ENCODE measurements around the gene IDUA. TPM values are rescaled to one million over a fixed set of nuclear protein-coding genes. Genes with fewer than 3 reads are reported as not detected.
A peak's percentile ranks its signal among the peaks of the same experiment; 100 is the strongest.

The IDUA gene
- total RNA-seq, 1 donor from 2014 or later, result 37.2 TPM

DNA sequence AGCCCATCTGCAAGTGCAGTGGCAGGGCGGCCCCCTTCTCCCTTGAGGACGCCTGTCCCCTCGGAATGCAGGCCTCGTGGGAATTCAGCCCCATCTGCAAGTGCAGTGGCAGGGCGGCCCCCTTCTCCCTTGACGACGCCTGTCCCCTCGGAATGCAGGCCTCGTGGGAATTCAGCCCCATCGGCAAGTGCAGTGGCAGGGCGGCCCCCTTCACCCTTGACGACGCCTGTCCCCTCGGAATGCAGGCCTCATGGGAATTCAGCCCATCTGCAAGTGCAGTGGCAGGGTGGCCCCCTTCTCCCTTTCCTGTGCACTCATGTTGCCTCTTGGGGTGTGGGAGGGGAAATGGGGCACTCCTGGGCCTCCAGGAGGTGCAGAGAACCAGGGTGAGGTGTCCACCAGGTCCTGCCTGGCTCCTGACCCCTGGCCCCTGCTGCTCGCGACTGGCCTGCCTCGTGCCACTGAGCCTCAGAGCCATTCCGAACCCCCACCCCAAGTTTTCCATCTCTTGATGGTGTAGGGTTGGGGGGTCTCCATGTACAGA lies 13.1 kb downstream of the IDUA start:
- no peak overlapping the region for H3K27ac Mint-ChIP-seq
- no peaks in the 10 kb centered on the region for H3K9me3 Mint-ChIP-seq
- no peaks in the 10 kb centered on the region for H3K4me1 Mint-ChIP-seq (ENCODE audit: unreplicated experiment)
- no peaks in the 10 kb centered on the region for H3K36me3 Mint-ChIP-seq
- H3K27me3 Mint-ChIP-seq, result peaks cover 60% of the 10 kb centered on the region
- TF ChIP-seq, protein P1, sequence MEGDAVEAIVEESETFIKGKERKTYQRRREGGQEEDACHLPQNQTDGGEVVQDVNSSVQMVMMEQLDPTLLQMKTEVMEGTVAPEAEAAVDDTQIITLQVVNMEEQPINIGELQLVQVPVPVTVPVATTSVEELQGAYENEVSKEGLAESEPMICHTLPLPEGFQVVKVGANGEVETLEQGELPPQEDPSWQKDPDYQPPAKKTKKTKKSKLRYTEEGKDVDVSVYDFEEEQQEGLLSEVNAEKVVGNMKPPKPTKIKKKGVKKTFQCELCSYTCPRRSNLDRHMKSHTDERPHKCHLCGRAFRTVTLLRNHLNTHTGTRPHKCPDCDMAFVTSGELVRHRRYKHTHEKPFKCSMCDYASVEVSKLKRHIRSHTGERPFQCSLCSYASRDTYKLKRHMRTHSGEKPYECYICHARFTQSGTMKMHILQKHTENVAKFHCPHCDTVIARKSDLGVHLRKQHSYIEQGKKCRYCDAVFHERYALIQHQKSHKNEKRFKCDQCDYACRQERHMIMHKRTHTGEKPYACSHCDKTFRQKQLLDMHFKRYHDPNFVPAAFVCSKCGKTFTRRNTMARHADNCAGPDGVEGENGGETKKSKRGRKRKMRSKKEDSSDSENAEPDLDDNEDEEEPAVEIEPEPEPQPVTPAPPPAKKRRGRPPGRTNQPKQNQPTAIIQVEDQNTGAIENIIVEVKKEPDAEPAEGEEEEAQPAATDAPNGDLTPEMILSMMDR (conservative IDR thresholded peaks at IDR 0.05), result no peak
- no peak overlapping the region for H3K4me3 Mint-ChIP-seq
- DNase-seq (ENCODE audit: extremely low spot score, unreplicated experiment), result no peak

DNA sequence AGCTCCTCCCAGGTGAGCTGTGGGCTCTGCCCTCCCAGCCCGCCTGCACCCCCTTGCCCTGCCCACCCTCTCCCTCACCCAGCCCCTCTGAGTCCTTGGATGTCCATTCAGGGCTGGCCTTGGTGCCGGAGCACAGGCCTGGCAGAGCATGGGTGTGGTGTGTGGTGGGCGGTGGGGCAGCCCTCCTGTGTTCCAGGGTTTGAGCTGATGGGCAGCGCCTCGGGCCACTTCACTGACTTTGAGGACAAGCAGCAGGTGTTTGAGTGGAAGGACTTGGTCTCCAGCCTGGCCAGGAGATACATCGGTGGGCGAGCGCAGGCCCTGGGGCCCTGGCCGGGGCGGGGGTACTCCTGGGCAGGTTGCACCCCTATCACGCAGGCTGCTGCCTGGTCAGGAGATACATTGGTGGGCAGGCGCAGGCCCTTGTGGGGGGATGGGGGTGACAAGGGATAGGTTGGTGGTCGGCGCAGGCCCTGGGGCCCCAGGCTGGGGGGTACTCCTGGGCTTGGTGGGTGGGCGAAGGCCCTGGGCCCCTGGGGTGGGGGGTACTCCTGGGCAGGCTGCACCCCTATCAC lies 13.9 kb downstream of the IDUA start:
- peaks cover 61% of the 10 kb centered on the region for H3K27me3 Mint-ChIP-seq
- TF ChIP-seq, protein P1 (conservative IDR thresholded peaks at IDR 0.05), result no peak
- H3K4me3 Mint-ChIP-seq, result no peak overlapping the region
- no peaks in the 10 kb centered on the region for H3K9me3 Mint-ChIP-seq
- no peak overlapping the region for H3K27ac Mint-ChIP-seq
- H3K4me1 Mint-ChIP-seq (ENCODE audit: unreplicated experiment), result no peaks in the 10 kb centered on the region
- no peak for DNase-seq (ENCODE audit: extremely low spot score, unreplicated experiment)
- H3K36me3 Mint-ChIP-seq, result no peaks in the 10 kb centered on the region

DNA sequence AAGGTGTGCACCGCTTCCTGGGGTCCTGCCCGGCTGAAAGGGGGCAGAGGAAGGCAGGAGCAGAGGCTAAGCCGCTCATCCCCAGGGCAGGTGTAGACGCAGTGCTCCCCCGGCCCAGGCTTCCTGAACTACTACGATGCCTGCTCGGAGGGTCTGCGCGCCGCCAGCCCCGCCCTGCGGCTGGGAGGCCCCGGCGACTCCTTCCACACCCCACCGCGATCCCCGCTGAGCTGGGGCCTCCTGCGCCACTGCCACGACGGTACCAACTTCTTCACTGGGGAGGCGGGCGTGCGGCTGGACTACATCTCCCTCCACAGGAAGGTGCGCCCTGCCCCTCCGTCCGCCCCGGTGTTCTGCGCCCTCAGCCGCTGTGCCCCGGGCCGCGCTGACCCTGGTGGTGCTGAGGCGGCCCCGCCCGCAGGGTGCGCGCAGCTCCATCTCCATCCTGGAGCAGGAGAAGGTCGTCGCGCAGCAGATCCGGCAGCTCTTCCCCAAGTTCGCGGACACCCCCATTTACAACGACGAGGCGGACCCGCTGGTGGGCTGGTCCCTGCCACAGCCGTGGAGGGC lies 14.8 kb downstream of the IDUA start:
- H3K4me1 Mint-ChIP-seq (ENCODE audit: unreplicated experiment), result no peaks in the 10 kb centered on the region
- H3K4me3 Mint-ChIP-seq, result no peak overlapping the region
- H3K27me3 Mint-ChIP-seq, result peaks cover 65% of the 10 kb centered on the region

DNA sequence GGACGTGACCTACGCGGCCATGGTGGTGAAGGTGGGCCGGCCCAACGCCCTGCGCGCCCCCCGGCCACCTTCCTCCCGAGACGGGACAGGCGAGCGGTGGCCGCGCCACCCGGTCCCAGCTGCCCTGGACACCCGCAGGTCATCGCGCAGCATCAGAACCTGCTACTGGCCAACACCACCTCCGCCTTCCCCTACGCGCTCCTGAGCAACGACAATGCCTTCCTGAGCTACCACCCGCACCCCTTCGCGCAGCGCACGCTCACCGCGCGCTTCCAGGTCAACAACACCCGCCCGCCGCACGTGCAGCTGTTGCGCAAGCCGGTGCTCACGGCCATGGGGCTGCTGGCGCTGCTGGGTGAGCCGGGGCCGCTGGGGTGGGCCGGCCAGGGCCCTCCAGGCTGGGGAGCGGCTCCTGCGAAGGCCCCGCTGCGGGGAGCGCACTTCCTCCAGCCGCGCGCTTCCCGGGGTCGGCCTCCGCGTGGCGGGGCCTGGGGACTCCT lies 15.3 kb downstream of the IDUA start:
- H3K27me3 Mint-ChIP-seq, result peaks cover 66% of the 10 kb centered on the region
- no peaks in the 10 kb centered on the region for H3K4me1 Mint-ChIP-seq (ENCODE audit: unreplicated experiment)
- DNase-seq (ENCODE audit: extremely low spot score, unreplicated experiment), result no peak
- peak overlapping the region; percentile 62 for H3K4me3 Mint-ChIP-seq
- H3K27ac Mint-ChIP-seq, result no peak overlapping the region
- H3K36me3 Mint-ChIP-seq, result no peaks in the 10 kb centered on the region
- TF ChIP-seq, protein P1 (conservative IDR thresholded peaks at IDR 0.05), result no peak
- peaks cover 5% of the 10 kb centered on the region for H3K9me3 Mint-ChIP-seq

More for the DNA sequence above, 14.8 kb downstream of the IDUA start:
- DNase-seq (ENCODE audit: extremely low spot score, unreplicated experiment), result no peak
- TF ChIP-seq, protein P1 (conservative IDR thresholded peaks at IDR 0.05), result no peak
- Mint-ChIP-seq H3K27ac (no peak overlapping the region), H3K36me3 (no peaks in the 10 kb centered on the region), H3K9me3 (no peaks in the 10 kb centered on the region)

DNA sequence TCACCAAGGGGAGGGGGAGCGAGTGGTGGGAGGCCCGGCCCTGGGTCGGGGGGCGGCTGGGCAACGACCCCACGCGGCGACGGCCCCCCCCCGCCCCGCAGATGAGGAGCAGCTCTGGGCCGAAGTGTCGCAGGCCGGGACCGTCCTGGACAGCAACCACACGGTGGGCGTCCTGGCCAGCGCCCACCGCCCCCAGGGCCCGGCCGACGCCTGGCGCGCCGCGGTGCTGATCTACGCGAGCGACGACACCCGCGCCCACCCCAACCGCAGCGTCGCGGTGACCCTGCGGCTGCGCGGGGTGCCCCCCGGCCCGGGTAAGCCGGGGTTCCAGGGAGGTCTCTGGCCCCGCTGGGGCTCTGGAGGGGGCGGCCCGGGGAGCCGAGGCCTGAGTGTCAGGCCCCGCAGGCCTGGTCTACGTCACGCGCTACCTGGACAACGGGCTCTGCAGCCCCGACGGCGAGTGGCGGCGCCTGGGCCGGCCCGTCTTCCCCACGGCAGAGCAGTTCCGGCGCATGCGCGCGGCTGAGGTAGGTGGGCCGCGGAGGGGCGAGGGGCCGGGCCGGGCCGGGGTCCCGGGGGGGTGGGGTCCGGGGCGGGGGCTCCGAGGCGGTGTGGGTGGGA lies 15.9 kb downstream of the IDUA start:
- Mint-ChIP-seq H3K4me1 (ENCODE audit: unreplicated experiment) (no peaks in the 10 kb centered on the region), H3K36me3 (no peaks in the 10 kb centered on the region), H3K27ac (no peak overlapping the region), H3K27me3 (peaks cover 71% of the 10 kb centered on the region), H3K4me3 (no peak overlapping the region), H3K9me3 (peaks cover 7% of the 10 kb centered on the region)
- TF ChIP-seq, protein P1 (conservative IDR thresholded peaks at IDR 0.05), result no peak
- no peak for DNase-seq (ENCODE audit: extremely low spot score, unreplicated experiment)
